GM12891 (cell line): ENCODE data around the gene TSC22D1.

Source experiments
- DNase-seq: peaks from one replicate; pipeline ENCODE4 v3.0.0; 2011; ENCODE audit warnings: low spot score; ENCODE audit not compliant: insufficient read length
- FAIRE-seq: peaks from 2 replicates; lab custom pipeline; 2011; peaks lifted over from hg19 to GRCh38; lab: Jason Lieb, UNC
- PAX5 ChIP-seq: IDR thresholded peaks from 2 replicates; pipeline ENCODE4 v1.6.1; 2011; ENCODE audit warnings: low read length, moderate library complexity, mild to moderate bottlenecking; ENCODE audit not compliant: insufficient read depth, severe bottlenecking
- POLR2A ChIP-seq: IDR thresholded peaks from 2 replicates; pipeline ENCODE4 v1.6.1; 2011; ENCODE audit warnings: low read depth, low read length, control low read depth
- POLR2AphosphoS5 ChIP-seq: IDR thresholded peaks from 2 replicates; pipeline ENCODE4 v1.6.1; 2011; ENCODE audit warnings: low read depth, low read length, control low read depth
- POU2F2 ChIP-seq: IDR thresholded peaks from 2 replicates; pipeline ENCODE4 v1.6.1; 2011; ENCODE audit warnings: low read depth, mild to moderate bottlenecking, control low read depth, low read length, moderate library complexity
- SPI1 ChIP-seq: IDR thresholded peaks from 2 replicates; pipeline ENCODE4 v1.6.1; 2011; ENCODE audit warnings: low read depth, low read length, control low read depth
- TAF1 ChIP-seq: IDR thresholded peaks from 2 replicates; pipeline ENCODE4 v1.6.1; 2011; ENCODE audit warnings: low read depth, low read length, control low read depth

Gene TSC22D1

GRCh38 chr13:44508562-44509077 lies 67.5 kb downstream of the TSC22D1 start:
- DNase-seq (no peak), FAIRE-seq (no peak)
- TF ChIP-seq POLR2AphosphoS5 (no peak), SPI1 (no peak), POU2F2 (no peak), POLR2A (no peak), PAX5 (no peak), TAF1 (no peak)

DNA sequence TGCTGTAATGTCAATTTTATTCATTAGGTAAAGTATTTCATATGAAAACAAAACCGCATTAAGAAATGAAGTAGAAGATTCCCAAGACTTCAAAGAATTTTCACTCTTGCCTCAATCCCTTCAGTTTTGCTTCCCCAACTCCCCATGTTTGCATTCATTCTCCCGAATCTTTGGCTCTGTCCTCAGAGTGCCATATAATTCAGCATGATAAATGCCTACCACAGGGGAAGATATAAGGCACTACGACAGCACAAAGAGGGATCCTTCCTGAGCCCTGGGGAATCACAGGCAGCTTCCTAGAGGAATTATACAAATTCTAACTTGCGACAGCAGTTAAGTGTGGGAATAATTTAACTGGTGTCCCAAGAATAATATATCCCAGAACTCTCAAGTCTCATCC lies 68.5 kb downstream of the TSC22D1 start:
- FAIRE-seq (no peak), DNase-seq (no peak)
- TF ChIP-seq POU2F2 (no peak), POLR2AphosphoS5 (no peak), PAX5 (no peak), POLR2A (no peak), TAF1 (no peak), SPI1 (no peak)

DNA sequence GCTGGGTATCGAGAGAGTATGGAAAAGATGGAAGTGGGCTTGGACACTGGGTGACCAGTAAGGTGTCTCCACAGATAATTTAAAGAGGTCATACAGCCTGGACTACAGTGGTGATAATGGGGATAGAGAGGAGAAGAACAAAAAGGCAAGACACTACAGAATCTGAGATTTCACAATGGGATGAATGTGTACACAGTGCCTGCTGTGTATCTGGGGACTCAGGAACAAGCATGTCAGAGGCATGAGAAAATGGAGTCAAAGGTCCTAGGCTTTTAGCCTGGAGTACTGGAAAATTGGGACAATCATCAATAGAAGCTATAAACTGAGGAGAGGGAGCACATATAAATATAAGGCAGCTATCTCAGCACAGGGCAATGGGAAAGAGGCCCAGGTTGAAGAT lies 69.4 kb downstream of the TSC22D1 start:
- no peak for DNase-seq
- no peak for FAIRE-seq
- TF ChIP-seq POLR2A, result no peak
- TF ChIP-seq POU2F2, result no peak
- no peak for TF ChIP-seq TAF1
- no peak for TF ChIP-seq SPI1
- TF ChIP-seq PAX5, result no peak
- TF ChIP-seq POLR2AphosphoS5, result no peak

- no peak for TF ChIP-seq PAX5
- no peak for TF ChIP-seq TAF1
- no peak for TF ChIP-seq POU2F2
- TF ChIP-seq POLR2A, result no peak
- TF ChIP-seq POLR2AphosphoS5, result no peak
- no peak for TF ChIP-seq SPI1
- DNase-seq, result no peak
- FAIRE-seq, result no peak
These were observed 69.9 kb downstream of the TSC22D1 start for GRCh38 chr13:44506251-44506650.

- no peak for DNase-seq
These were observed 72.0 kb downstream of the TSC22D1 start for GRCh38 chr13:44504116-44504515.

DNA sequence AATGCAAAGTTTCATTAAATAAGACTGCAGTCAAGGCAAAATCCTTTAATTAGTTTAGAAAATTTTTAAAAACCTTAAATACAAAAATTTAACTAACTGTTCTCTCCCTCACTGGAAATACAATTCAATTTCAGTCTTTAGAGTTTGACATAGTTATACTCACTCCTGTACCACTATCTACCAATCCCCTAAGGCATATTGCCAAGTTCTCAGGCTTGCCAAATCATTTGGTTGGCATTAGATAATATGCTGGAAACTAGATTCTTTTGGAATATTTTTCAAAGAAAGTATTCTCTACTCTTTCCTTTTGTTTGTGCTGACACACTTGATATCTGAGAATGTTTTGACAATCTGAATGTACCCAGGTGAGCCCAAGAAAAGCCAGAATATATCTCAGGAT lies 77.2 kb downstream of the TSC22D1 start:
- DNase-seq (no peak), FAIRE-seq (no peak)
- TF ChIP-seq POLR2A (no peak), SPI1 (no peak), POU2F2 (no peak), PAX5 (no peak), TAF1 (no peak), POLR2AphosphoS5 (no peak)

More at GRCh38 chr13:44504116-44504515, 72.0 kb downstream of the TSC22D1 start:
- no peak for FAIRE-seq
- TF ChIP-seq POLR2A (no peak), TAF1 (no peak), SPI1 (no peak), PAX5 (no peak), POLR2AphosphoS5 (no peak), POU2F2 (no peak)

- DNase-seq (no peak), FAIRE-seq (no peak)
- no peak for TF ChIP-seq PAX5
- no peak for TF ChIP-seq POU2F2
- TF ChIP-seq POLR2AphosphoS5, result no peak
- no peak for TF ChIP-seq POLR2A
- TF ChIP-seq SPI1, result no peak
- TF ChIP-seq TAF1, result no peak
These were observed 77.6 kb downstream of the TSC22D1 start for GRCh38 chr13:44498502-44498901.

GRCh38 chr13:44497801-44498200 lies 78.3 kb downstream of the TSC22D1 start:
- no peak for DNase-seq
- FAIRE-seq, result no peak
- TF ChIP-seq POU2F2 (no peak), POLR2A (no peak), SPI1 (no peak), TAF1 (no peak), PAX5 (no peak), POLR2AphosphoS5 (no peak)

DNA sequence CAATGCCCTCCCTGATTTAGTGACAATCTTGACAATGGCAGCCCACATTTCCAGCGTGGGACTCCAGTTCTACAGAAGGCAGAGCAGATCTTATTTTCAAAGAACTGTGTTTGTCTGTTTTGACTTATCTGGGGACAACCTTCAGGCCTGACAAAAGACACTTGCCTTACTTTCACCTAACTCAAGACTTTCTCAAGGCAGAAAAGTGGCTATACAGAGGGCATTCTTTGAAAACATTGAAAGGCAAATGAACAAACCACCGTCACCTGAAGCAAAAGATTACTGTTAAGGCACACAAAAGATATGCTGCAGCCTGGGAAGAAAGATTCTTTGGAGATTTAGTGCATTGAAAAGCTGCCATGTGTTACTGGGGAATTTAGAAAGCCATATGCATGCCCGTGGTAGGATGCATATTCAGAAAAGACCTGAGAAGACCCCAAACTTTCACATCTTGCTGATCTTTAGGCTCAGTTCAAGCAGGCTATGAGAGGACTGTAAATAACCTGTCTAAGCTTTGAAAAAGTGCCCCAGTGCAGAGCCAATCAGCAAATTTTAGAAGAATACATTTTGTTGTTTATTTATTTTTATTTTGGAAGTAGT lies 82.8 kb downstream of the TSC22D1 start:
- no peak for DNase-seq
- no peak for TF ChIP-seq PAX5
- TF ChIP-seq POLR2AphosphoS5, result no peak
- TF ChIP-seq POU2F2, result no peak
- TF ChIP-seq POLR2A, result no peak
- no peak for TF ChIP-seq TAF1
- no peak for TF ChIP-seq SPI1
- FAIRE-seq, result no peak
